ENCODE results near the gene CD36.

DNA sequence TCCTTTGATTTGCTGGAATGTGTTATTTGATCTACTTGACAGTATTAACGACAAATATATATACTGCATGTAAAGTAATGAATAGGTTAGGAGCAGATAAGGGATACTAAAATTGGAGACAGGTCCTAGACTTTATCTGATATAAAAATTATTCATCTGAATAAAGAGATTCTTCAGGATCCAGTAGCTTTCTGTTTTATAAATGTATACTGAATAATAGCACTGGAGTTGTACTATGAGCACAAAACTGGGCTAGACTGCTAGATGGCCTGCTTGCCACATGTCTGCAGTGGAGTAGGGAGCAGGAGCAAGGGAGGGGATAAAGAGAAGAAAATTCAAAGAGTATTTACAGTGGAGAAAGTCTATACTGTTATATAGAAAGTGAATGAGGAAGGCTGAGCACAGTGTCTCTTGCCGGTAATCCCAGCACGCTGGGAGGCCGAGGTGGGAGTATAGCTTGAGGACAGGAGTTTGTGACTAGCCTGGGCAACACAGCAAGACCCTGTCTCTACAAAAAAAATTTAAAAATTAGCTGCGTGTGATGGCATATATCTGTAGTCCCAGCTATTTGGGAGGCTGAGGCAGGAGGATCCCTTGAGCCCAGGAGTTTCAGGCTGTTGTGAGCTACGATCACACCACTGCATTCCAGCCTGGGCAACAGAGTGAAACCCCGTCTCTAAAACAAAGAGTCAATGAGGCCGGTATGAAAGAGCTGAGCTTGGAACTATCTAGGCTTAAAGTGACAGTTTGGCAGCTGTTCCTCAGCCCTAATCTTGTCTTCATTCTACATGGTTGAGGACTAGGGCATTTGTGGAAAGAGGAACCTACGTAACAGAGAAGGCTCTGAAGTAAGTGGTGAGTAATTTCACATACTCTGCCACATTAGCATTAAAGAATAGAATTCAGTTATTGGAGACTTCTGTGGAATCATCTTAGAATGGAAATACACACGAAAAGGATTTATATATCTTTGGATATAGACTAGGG lies 41.8 kb downstream of the CD36 start:
- TF ChIP-seq, protein P1, sequence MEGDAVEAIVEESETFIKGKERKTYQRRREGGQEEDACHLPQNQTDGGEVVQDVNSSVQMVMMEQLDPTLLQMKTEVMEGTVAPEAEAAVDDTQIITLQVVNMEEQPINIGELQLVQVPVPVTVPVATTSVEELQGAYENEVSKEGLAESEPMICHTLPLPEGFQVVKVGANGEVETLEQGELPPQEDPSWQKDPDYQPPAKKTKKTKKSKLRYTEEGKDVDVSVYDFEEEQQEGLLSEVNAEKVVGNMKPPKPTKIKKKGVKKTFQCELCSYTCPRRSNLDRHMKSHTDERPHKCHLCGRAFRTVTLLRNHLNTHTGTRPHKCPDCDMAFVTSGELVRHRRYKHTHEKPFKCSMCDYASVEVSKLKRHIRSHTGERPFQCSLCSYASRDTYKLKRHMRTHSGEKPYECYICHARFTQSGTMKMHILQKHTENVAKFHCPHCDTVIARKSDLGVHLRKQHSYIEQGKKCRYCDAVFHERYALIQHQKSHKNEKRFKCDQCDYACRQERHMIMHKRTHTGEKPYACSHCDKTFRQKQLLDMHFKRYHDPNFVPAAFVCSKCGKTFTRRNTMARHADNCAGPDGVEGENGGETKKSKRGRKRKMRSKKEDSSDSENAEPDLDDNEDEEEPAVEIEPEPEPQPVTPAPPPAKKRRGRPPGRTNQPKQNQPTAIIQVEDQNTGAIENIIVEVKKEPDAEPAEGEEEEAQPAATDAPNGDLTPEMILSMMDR (IDR thresholded peaks at IDR 0.05; ENCODE audit: extremely low read depth in 1 of 2, insufficient read depth in 1 of 2, low read depth in 1 of 2, low read length in 2 of 2): no peak
- TF ChIP-seq MYC (IDR thresholded peaks at IDR 0.05; ENCODE audit: low read depth, low read length): no peak
- no peak for TF ChIP-seq POLR2AphosphoS5 (IDR thresholded peaks at IDR 0.05; ENCODE audit: insufficient read depth, low read depth, low read length)
- TF ChIP-seq POLR2A (IDR thresholded peaks at IDR 0.05; ENCODE audit: low read depth, low read length): no peak
- no peak for TF ChIP-seq EZH2 (IDR thresholded peaks at IDR 0.05; ENCODE audit: borderline replicate concordance, low read depth, low read length, severe bottlenecking)
- TF ChIP-seq GATA2 (IDR thresholded peaks at IDR 0.05; ENCODE audit: insufficient read depth, insufficient read length, low read depth, low read length): no peak
- TF ChIP-seq JUN (IDR thresholded peaks at IDR 0.05; ENCODE audit: borderline replicate concordance, insufficient read depth, insufficient read length, low read depth): no peak
- TF ChIP-seq, protein P2, sequence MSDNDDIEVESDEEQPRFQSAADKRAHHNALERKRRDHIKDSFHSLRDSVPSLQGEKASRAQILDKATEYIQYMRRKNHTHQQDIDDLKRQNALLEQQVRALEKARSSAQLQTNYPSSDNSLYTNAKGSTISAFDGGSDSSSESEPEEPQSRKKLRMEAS (IDR thresholded peaks at IDR 0.05; ENCODE audit: insufficient read depth, insufficient read length): no peak
